GM19452 (cell line): Measurements from ENCODE around the gene CCNF.
"Not testable (repeated sequence)": the region's sequence is repeated elsewhere in the genome, so short reads cannot be mapped to it uniquely, and the experiment has no call there.

ENCODE experiments used
- ATAC-seq: cut with Tn5 transposase; IDR thresholded peaks from one replicate; pipeline ENCODE4 v1.9.1; 2021; ENCODE audit not compliant: unreplicated experiment

CCNF gene

DNA sequence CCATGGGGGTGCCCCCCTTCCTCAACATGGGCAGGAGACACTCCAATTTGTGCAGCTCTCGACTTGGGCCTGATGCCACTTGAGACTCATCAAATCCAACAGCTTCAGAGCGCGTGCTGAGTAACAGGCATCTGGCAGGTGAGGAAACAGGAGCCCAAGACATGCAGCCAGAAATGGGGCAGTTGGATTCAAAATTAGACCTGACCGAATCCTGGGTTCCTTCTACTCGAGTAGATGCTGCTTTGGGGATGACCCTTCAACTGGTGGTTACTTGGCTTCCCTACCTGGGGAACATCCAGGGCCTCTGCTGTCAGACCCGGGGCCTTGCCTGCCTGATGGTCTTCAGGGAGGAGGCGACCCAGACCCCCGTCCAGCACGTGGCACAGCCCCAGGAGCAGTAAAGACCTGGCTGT lies 41.4 kb downstream of the CCNF start:
- no peak for ATAC-seq

- no peak for ATAC-seq
These were observed 41.9 kb downstream of the CCNF start, which contains the start of gene NTN3 for GRCh38 chr16:2471016-2471652. NTN3 (plus strand) TSS chr16:2471297; CDS start chr16:2471702, 405 bp downstream.

- no peak for ATAC-seq
These were observed 42.6 kb downstream of the CCNF start for GRCh38 chr16:2471653-2472487.

GRCh38 chr16:2472488-2472864 lies 43.2 kb downstream of the CCNF start:
- no peak for ATAC-seq

DNA sequence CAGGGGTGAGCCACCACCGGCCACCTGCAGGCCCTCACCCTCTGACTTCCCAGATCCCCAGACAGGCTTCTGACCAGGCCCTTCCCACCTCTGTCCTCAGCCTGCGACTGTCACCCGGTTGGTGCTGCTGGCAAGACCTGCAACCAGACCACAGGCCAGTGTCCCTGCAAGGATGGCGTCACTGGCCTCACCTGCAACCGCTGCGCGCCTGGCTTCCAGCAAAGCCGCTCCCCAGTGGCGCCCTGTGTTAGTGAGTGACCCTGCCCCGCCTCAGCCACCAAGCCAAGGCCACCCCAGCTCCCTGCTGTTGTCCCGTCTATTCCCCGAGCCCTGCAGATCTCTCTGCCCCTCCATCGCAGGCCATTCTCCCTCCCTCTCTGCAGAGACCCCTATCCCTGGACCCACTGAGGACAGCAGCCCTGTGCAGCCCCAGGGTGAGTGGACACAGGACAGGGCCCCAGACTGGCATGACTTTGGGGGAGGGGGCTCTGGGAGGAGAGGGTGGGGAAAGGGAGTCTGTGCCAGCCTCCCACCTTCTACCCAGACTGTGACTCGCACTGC lies 43.7 kb downstream of the CCNF start:
- no peak for ATAC-seq

GRCh38 chr16:2473446-2473926 lies 44.2 kb downstream of the CCNF start:
- peak; percentile 6 for ATAC-seq

GRCh38 chr16:2473999-2474876 lies 45.0 kb downstream of the CCNF start:
- ATAC-seq, result peak; percentile 29

DNA sequence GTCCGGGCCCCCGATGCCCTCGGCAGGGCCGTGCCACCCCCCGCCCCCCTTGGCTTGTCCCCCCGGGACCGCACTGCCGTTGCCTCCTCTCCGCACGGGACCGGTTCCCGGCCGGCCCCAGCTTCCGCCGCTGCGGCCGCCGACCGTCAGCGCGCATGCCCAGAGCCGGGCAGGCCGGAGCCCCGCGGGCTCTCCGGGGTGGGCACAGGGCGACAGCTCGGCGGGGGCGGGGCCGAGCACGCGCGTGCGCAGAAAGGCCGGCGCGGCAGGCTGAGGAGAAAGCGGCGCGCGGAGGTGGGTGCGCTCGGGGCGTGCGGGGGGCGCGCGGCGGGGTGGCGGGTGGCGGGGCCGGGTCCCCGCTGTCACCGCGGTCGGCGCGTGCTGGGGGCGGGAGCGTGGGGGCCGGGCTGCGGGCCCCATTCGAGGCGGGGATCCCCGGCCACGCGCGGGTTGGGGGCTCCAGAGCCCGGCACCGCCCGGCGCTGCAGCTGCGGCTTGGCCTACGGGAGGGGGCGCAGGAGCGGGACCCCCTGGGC lies 45.7 kb downstream of the CCNF start, which contains the start of gene TBC1D24:
Gene TBC1D24 (plus strand): TSS at position 251 of the 536 bp plus-strand sequence. CDS start 21,022 bp downstream, outside the sequence.
- peak; percentile 56 for ATAC-seq

GRCh38 chr16:2475413-2476344 lies 46.4 kb downstream of the CCNF start:
- ATAC-seq, result peak; percentile 3

GRCh38 chr16:2476345-2476720 lies 47.1 kb downstream of the CCNF start:
- ATAC-seq, result no peak

GRCh38 chr16:2476741-2477140 lies 47.5 kb downstream of the CCNF start:
- ATAC-seq, result no peak

- ATAC-seq, result no peak
These were observed 48.1 kb downstream of the CCNF start for GRCh38 chr16:2477327-2477726.

- no peak for ATAC-seq
These were observed 49.0 kb downstream of the CCNF start for GRCh38 chr16:2478279-2478678.

DNA sequence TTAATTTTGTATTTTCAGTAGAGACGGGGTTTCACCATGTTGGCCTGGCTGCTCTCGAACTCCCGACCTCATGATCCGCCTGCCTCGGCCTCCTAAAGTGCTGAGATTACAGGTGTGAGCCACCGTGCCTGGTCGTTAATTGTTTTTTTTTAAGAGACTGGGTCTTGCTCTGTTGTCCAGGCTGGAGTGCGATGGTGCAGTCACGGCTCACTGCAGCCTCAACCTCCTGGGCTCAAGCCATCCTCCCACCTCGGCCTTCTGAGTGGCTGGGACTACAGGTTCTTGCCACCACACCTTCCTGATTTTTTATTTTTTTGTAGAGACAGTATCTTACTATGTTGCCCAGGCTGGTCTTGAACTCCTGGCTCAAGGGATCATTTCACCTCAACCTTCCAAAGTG lies 50.7 kb downstream of the CCNF start:
- ATAC-seq, result not testable (repeated sequence)

- no peak for ATAC-seq
These were observed 51.7 kb downstream of the CCNF start for GRCh38 chr16:2480948-2481347.

DNA sequence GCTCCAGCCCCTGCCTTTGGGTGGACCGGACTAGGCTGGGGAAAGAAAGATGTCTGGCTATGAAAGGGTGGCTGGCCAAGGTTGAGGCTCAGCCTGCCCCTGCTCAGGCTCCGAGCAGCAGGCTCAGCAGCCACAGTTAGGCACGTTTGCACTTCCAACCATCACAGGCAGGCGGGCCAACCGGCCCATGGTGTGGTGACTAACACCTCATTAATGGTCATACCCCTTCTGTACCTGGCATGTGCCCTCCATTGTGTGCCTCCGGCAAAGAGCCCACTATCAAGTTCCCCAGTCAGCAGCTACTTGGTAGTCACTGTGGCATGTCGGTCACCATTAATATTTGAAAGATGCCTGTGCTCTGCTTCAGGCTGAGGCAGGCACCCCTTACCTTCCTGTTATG lies 52.4 kb downstream of the CCNF start:
- ATAC-seq, result no peak

DNA sequence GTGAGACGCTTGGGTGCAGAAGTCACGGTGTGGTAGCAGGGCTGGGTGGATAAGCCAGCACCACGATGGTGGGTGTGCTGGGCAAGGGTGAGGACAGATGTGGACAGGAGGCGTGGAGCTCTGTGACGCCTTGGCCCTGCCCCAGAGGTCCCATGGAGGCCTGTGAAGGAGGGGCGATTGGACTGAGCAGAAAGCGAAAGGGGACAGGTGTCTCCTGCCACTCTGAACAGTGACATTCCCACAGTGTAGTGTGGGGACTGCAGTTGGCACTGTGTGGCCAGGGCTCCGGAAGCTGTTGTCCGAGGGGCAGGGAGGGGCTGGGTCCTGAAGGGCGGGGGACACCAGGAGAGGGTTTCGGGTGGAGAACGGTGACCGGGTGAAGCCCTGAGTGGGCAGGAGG lies 53.0 kb downstream of the CCNF start:
- ATAC-seq, result no peak

DNA sequence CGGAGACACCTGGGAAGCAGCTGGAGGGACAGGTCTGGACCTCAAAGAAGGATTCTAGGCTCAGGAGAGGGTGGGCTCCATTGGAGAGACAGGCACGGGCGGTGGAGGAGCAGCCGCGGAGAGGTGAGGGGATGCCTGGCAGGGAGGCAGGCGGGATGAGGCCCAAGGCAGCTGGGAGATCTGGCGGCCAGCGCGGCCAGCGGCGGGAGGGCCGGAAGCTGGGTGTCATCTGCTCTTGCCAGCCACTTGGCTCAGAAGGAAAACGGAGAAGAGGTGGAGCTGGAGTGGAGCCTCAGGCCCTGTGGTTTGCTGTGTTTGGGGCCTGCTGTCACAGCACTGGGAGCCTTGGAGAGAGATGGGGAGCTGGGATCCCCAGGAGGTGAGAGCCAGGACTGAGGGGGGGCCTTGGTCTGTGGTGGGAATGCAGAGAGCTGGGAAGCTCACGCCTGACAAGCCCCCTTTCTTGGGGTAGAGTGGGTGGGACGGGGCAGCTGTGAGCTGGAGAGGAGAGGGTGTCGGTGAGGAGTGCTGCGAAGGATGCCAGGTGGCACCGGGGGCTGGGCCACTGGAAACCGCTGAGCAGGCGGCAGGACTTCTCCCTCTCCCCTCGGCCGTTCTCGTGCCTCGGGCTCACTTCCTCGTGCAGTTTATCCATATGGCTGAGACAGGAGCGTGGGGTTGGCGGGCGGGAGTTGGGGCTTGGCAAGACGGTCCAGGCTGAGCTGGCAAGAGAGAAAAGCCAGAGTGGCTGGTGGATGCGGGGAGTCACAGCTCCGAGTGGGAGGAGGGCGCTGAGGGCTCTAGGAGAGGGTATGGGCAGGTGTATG lies 53.7 kb downstream of the CCNF start:
- no peak for ATAC-seq
